ENCODE results near the gene MRPL47. TPM values are rescaled to one million over a fixed set of nuclear protein-coding genes. Genes with fewer than 3 reads are reported as not detected.

Gene MRPL47
- total RNA-seq, 1 experiment from 2014 or later = 58.7 TPM

DNA sequence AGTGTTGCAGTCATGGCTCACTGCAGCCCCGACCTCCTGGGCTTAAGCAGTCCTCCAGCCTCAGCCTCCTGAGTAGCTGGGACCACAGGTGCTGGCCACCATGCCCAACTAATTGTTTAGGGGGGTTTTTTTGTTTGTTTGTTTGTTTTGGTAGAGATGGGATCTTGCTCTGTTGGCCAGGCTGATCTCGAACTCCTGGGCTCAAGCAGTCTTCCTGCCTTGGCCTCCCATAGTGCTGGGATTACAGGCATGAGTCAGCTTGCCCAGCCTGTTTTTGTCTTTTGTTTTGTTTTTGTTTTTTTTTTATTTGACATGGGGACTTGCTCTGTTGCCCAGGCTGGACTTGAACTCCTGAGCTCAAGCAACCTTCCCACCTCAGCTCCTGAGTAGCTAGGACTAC is 17.6 kb upstream of the MRPL47 start:
- BruUV-seq (replicated peaks) = no TSS peak
- Histone ChIP-seq H3K27me3 (ENCODE audit: control insufficient read depth, insufficient read depth, low read length) (no peaks in the 10 kb centered on the region), H3K36me3 (ENCODE audit: control insufficient read depth, insufficient read depth, low read length) (peaks cover 20% of the 10 kb centered on the region), H3K27ac (ENCODE audit: low read length) (no peak overlapping the region), H3K9me3 (ENCODE audit: control insufficient read depth, insufficient read depth, low read depth, low read length) (no peaks in the 10 kb centered on the region), H3K4me1 (ENCODE audit: control insufficient read depth, insufficient read depth, low read length) (no peaks in the 10 kb centered on the region), H3K4me3 (ENCODE audit: low read depth in 2 of 2, low read length in 2 of 2) (no peak overlapping the region)
- TF ChIP-seq TCF7L2 (IDR thresholded peaks at IDR 0.05; ENCODE audit: low read depth, low read length) (no peak), SIN3A (IDR thresholded peaks at IDR 0.05; ENCODE audit: borderline replicate concordance, insufficient read depth, low read depth, low read length) (no peak), POLR2AphosphoS5 (IDR thresholded peaks at IDR 0.05; ENCODE audit: low read depth, low read length) (no peak)
- TF ChIP-seq, protein P1, sequence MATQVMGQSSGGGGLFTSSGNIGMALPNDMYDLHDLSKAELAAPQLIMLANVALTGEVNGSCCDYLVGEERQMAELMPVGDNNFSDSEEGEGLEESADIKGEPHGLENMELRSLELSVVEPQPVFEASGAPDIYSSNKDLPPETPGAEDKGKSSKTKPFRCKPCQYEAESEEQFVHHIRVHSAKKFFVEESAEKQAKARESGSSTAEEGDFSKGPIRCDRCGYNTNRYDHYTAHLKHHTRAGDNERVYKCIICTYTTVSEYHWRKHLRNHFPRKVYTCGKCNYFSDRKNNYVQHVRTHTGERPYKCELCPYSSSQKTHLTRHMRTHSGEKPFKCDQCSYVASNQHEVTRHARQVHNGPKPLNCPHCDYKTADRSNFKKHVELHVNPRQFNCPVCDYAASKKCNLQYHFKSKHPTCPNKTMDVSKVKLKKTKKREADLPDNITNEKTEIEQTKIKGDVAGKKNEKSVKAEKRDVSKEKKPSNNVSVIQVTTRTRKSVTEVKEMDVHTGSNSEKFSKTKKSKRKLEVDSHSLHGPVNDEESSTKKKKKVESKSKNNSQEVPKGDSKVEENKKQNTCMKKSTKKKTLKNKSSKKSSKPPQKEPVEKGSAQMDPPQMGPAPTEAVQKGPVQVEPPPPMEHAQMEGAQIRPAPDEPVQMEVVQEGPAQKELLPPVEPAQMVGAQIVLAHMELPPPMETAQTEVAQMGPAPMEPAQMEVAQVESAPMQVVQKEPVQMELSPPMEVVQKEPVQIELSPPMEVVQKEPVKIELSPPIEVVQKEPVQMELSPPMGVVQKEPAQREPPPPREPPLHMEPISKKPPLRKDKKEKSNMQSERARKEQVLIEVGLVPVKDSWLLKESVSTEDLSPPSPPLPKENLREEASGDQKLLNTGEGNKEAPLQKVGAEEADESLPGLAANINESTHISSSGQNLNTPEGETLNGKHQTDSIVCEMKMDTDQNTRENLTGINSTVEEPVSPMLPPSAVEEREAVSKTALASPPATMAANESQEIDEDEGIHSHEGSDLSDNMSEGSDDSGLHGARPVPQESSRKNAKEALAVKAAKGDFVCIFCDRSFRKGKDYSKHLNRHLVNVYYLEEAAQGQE (IDR thresholded peaks at IDR 0.05; ENCODE audit: insufficient read depth in 1 of 2, low read depth in 2 of 2, low read length in 1 of 2) = no peak
- DNase-seq (ENCODE audit: low read depth, low spot score) = no peak
- in situ Hi-C loops (cut with HindIII; ENCODE audit: low pct_unique_long_range_greater_than_20kb, low sequenced_read_pairs) = no loop called here
- CTCF ChIA-PET = no interaction called here
- ATAC-seq = no peak
- POLR2A ChIA-PET = no interaction called here
- intact Hi-C loops (cut with micrococcal nuclease; ENCODE audit: unreplicated experiment) = no loop called here

DNA sequence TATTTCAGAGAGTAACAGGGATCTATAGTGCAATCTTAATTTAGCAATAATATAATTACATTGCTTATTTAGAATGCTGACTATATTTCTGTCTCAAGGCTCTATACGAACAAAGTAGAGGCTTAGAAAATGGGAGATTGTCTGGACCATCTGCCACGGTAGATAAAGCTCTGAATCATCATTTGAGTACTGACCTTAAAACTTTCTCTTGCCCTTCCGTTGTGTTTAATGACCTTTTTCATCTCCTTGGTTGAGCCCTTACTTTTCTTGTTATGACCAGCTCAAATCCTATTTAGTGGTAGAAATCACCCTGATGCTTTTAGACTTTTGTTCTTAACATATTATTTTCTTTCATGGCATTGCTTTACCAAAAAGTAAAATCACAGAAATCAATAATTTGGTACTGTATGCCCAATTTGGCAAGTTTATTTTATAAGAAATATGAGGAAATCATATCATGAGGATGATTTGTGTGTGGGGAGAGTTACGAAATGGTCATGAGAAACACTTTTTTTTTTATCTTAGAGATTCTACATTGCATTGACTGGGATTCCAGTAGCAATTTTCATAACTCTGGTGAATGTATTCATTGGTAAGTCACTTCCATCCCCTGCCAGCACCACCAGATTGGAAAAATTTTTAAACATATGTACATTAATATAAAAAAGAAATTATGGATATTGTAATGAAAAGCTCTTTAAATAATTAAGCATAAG is 11.2 kb upstream of the MRPL47 start:
- POLR2A ChIA-PET = interaction anchor here (0.7 kb wide), 1 partner anchor 558 kb away, joined by 5 read pairs; no protein-coding TSS in a partner anchor
- intact Hi-C loops (cut with micrococcal nuclease; ENCODE audit: unreplicated experiment) = no loop called here
- no peak for ATAC-seq
- no TSS peak for BruUV-seq (replicated peaks)
- Histone ChIP-seq H3K9me3 (ENCODE audit: control insufficient read depth, insufficient read depth, low read depth, low read length) (no peaks in the 10 kb centered on the region), H3K4me3 (ENCODE audit: low read depth in 2 of 2, low read length in 2 of 2) (no peak overlapping the region), H3K27me3 (ENCODE audit: control insufficient read depth, insufficient read depth, low read length) (no peaks in the 10 kb centered on the region), H3K4me1 (ENCODE audit: control insufficient read depth, insufficient read depth, low read length) (no peaks in the 10 kb centered on the region; the same call in 1 of the 2 replicates), H3K27ac (ENCODE audit: low read length) (no peak overlapping the region), H3K36me3 (ENCODE audit: control insufficient read depth, insufficient read depth, low read length) (peaks cover 16% of the 10 kb centered on the region)
- TF ChIP-seq TCF7L2 (IDR thresholded peaks at IDR 0.05; ENCODE audit: low read depth, low read length) = no peak
- TF ChIP-seq POLR2AphosphoS5 (IDR thresholded peaks at IDR 0.05; ENCODE audit: low read depth, low read length) = no peak
- no peak for TF ChIP-seq SIN3A (IDR thresholded peaks at IDR 0.05; ENCODE audit: borderline replicate concordance, insufficient read depth, low read depth, low read length)
- TF ChIP-seq, protein P1 (IDR thresholded peaks at IDR 0.05; ENCODE audit: insufficient read depth in 1 of 2, low read depth in 2 of 2, low read length in 1 of 2) = no peak
- TF ChIP-seq, protein P2, sequence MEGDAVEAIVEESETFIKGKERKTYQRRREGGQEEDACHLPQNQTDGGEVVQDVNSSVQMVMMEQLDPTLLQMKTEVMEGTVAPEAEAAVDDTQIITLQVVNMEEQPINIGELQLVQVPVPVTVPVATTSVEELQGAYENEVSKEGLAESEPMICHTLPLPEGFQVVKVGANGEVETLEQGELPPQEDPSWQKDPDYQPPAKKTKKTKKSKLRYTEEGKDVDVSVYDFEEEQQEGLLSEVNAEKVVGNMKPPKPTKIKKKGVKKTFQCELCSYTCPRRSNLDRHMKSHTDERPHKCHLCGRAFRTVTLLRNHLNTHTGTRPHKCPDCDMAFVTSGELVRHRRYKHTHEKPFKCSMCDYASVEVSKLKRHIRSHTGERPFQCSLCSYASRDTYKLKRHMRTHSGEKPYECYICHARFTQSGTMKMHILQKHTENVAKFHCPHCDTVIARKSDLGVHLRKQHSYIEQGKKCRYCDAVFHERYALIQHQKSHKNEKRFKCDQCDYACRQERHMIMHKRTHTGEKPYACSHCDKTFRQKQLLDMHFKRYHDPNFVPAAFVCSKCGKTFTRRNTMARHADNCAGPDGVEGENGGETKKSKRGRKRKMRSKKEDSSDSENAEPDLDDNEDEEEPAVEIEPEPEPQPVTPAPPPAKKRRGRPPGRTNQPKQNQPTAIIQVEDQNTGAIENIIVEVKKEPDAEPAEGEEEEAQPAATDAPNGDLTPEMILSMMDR (IDR thresholded peaks at IDR 0.05) = no peak
- no peak for DNase-seq (ENCODE audit: low read depth, low spot score)
- in situ Hi-C loops (cut with HindIII; ENCODE audit: low pct_unique_long_range_greater_than_20kb, low sequenced_read_pairs) = no loop called here
- CTCF ChIA-PET = no interaction called here

All from Panc1 (cell line).